SH-SY5Y (cell line): ENCODE measurements around the gene AZU1.

Experiments used
- GATA2 ChIP-seq: IDR thresholded peaks from 2 replicates; pipeline ENCODE4 v1.6.1; 2011; ENCODE audit warnings: mild to moderate bottlenecking, low read depth, low read length
- GATA3 ChIP-seq: IDR thresholded peaks from 2 replicates; pipeline ENCODE4 v1.6.1; 2011; ENCODE audit warnings: low read depth, mild to moderate bottlenecking, low read length, moderate library complexity

Gene AZU1

GRCh38 chr19:823565-824121 lies 4.0 kb upstream of the AZU1 start:
- TF ChIP-seq GATA3 (no peak), GATA2 (no peak)

GRCh38 chr19:824885-825284 lies 2.8 kb upstream of the AZU1 start:
- TF ChIP-seq GATA2: no peak
- no peak for TF ChIP-seq GATA3

GRCh38 chr19:825897-826644 lies 1.6 kb upstream of the AZU1 start:
- no peak for TF ChIP-seq GATA3
- TF ChIP-seq GATA2: no peak

GRCh38 chr19:827314-827709 lies 325 bp upstream of the AZU1 start:
- TF ChIP-seq GATA2 (no peak), GATA3 (no peak)

- TF ChIP-seq GATA3 (no peak), GATA2 (no peak)
Observed at GRCh38 chr19:829129-829758, 1.6 kb downstream of the AZU1 start.

- TF ChIP-seq GATA2 (no peak), GATA3 (no peak)
Observed at GRCh38 chr19:831407-832369, 4.1 kb downstream of the AZU1 start.

- no peak for TF ChIP-seq GATA2
- TF ChIP-seq GATA3: no peak
Observed at GRCh38 chr19:834216-834615, 6.6 kb downstream of the AZU1 start.

GRCh38 chr19:835210-835810 lies 7.7 kb downstream of the AZU1 start:
- no peak for TF ChIP-seq GATA3
- no peak for TF ChIP-seq GATA2

- TF ChIP-seq GATA3 (no peak), GATA2 (no peak)
Observed at GRCh38 chr19:840519-841206, 13.0 kb downstream of the AZU1 start, which contains the start of gene PRTN3. Gene PRTN3, plus strand, starts transcription at chr19:840999. Its CDS starts 10 bp downstream, at chr19:841009.

- no peak for TF ChIP-seq GATA3
- no peak for TF ChIP-seq GATA2
Observed at GRCh38 chr19:843180-843835, 15.7 kb downstream of the AZU1 start.

GRCh38 chr19:843836-844545 lies 16.4 kb downstream of the AZU1 start:
- TF ChIP-seq GATA3 (no peak), GATA2 (no peak)

GRCh38 chr19:844546-844971 lies 16.9 kb downstream of the AZU1 start:
- TF ChIP-seq GATA3 (no peak), GATA2 (no peak)
